Measurements from ENCODE around the gene CHRNB1.
"Not testable (repeated sequence)": the region's sequence is repeated elsewhere in the genome, so short reads cannot be mapped to it uniquely, and the experiment has no call there.

The CHRNB1 gene

DNA sequence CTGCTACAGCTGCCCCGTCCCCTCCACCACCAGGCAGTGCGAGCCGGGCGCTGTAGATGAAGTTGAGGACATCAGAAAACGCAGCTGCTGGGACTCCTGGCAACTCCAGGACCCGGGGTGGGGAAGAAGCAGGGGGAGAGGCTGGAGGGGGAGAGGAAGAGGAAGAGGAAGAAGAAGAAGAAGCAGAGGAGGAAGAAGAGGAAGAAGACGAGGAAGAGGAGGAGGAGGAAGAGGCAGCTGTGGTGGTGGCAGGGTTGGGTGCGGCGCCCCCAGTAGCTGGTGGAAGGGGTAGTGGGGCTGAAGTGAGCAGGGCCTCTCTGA is 21.4 kb downstream of the CHRNB1 start:
- TF ChIP-seq ZFX (IDR thresholded peaks at IDR 0.05): no peak
- no peak for TF ChIP-seq CTCF (conservative IDR thresholded peaks at IDR 0.05)
- peak overlapping the region; percentile 40; the same call in 1 of the 2 replicates for H3K27ac ChIP-seq

- H3K27ac ChIP-seq: peak overlapping the region; percentile 40
- TF ChIP-seq ZFX (IDR thresholded peaks at IDR 0.05) (no peak), CTCF (conservative IDR thresholded peaks at IDR 0.05) (no peak)
These were observed 21.9 kb downstream of the CHRNB1 start for GRCh38 chr17:7466639-7467341.

- TF ChIP-seq CTCF (conservative IDR thresholded peaks at IDR 0.05) (no peak), ZFX (IDR thresholded peaks at IDR 0.05) (no peak)
- H3K27ac ChIP-seq: peak overlapping the region; percentile 40
These were observed 22.6 kb downstream of the CHRNB1 start for GRCh38 chr17:7467498-7467897.

DNA sequence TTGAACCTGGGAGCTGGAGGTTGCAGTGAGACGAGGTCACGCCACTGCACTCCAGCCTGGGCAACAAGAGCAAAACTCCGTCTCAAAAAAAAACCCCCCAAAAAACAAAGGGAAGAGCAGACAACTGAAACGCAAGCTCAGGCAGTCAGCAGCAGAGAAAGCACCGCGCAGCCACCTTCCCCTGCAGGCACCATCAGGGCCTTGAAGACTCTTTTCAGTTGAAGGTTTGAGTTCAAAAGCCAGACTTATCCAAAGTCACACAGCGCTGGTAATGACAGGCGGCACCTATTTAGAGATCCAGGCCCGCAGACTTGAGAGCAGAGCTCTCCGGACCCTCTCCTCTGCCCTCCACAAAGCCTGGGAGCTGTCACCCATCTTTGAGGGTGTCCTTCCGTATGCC is 23.4 kb downstream of the CHRNB1 start:
- H3K27ac ChIP-seq: no peak overlapping the region
- TF ChIP-seq ZFX (IDR thresholded peaks at IDR 0.05) (no peak), CTCF (conservative IDR thresholded peaks at IDR 0.05) (no peak)

- TF ChIP-seq CTCF (conservative IDR thresholded peaks at IDR 0.05) (no peak), ZFX (IDR thresholded peaks at IDR 0.05) (no peak)
- H3K27ac ChIP-seq: no peak overlapping the region
These were observed 24.0 kb downstream of the CHRNB1 start for GRCh38 chr17:7468804-7469389.

DNA sequence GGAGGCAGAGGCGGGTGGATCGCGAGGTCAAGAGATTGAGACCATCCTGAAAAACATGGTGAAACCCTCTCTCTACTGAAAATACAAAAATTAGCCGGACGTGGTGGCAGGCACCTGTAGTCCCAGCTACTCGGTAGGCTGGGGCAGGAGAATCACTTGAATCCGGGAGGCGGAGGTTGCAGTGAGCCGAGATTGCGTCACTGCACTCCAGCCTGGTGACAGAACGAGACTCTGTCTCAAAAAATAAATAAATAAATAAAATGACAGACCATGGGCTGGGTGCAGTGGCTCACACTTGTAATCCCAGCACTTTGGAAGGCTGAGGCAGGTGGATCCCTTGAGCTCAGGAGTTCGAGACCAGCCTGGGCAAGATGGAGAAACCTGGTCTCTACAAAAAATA is 25.0 kb downstream of the CHRNB1 start:
- not testable (repeated sequence) for H3K27ac ChIP-seq

GRCh38 chr17:7470457-7470973 is 25.7 kb downstream of the CHRNB1 start:
- H3K27ac ChIP-seq: not testable (repeated sequence)

- no peak overlapping the region for H3K27ac ChIP-seq
- TF ChIP-seq CTCF (conservative IDR thresholded peaks at IDR 0.05) (no peak), ZFX (IDR thresholded peaks at IDR 0.05) (no peak)
These were observed 26.9 kb downstream of the CHRNB1 start for GRCh38 chr17:7471729-7472128.

GRCh38 chr17:7474767-7475166 is 29.9 kb downstream of the CHRNB1 start:
- H3K27ac ChIP-seq: not testable (repeated sequence)

Measured in C4-2B (cell line).